Fibroblast of skin of left biceps (primary cell): Measurements from ENCODE around the gene RFTN1.

Experiments used
- DNase-seq, 2 experiments: peaks; one replicate each; pipeline ENCODE4 v3.0.0-alpha.2; 2013; ENCODE audit warnings: low read depth in 2 of 2

The RFTN1 gene

DNA sequence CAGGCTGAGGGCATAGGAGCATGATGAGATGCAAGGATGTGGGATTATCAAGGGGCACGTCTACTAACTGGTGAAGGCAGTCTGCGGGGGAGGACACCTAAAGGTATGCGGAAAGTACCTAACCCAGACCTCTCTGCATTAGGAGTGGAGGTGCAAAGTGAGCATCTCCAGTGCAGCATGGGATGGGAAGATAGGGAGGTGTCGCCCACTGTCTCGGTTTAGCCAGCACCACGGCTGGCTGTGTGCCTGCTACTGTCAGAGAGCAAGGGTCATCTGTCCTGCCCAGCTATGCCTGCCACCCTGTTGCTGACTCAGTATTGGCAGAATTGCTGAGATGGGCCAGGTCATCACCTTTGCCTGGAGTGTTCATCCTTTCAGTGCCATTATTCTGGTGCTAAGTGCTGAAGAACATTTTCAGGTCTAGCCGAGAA lies 208.4 kb downstream of the RFTN1 start:
- DNase-seq = no peak

DNA sequence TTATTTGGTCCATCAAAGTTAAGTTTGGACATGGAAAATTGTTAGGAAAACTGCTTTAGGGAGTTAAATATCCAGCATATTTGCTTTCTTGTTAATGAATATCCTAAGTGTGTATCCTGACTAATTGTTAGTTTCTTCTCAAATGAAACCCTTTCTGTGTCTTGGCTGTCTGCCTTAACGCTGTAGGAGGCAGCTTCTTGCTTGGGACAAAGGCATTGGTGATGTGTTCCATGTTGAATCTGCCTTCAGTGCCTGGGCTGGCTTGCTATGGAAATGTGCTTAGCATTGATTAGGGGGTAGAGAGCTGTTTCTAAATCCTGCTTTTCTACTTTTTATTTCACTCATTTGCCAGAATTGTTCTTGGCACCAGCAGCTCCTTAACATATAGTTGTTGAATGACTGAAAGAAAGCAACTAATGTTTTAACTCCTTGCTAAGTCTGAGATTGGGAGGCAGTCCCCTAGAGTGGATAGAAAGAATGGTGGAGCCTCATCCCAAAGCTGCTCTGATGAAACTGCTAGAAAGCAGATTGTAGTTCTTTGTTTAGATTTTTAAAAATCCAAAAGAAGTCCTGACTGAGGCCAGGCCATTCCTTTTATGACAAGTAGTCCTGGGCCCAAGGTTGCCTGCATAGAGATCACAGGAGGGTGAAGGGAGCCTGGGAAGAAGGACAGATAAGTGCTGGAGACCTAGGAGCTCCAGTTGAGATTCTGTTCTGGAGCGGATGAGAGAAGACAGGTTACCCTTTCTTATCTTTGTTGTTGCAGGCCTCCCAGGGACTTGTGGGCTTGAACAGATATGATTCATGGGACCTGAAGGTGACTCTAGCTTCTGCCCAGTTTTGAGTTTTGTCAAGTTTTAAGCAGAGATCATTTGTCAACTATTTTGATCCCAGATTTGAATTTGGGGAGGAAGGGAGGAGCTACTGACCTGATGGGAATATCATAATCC lies 209.2 kb downstream of the RFTN1 start:
- DNase-seq = no peak

DNA sequence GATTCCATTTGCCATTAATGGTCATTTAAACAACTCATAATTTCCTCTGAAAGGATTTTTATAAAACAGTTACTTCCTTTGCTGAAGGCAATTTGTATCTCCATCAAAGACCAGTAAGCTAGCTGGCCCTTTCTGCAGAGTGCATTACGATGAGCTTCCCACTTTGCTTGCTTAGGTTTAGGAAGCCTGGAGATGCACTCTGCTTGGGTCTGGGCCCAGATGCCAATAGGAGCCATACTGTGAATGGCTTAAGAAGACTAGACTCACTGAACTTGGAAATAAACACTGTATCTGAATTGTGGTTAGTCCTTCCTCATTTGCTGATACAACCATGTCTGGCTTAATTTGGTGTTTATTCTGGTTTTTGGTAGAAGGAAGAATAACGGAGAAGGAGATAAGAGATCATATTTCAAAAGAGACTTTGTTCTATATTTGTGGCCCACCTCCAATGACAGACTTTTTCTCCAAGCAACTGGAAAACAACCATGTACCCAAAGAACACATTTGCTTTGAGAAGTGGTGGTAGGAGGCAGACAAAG lies 210.4 kb downstream of the RFTN1 start:
- DNase-seq = no peak

DNA sequence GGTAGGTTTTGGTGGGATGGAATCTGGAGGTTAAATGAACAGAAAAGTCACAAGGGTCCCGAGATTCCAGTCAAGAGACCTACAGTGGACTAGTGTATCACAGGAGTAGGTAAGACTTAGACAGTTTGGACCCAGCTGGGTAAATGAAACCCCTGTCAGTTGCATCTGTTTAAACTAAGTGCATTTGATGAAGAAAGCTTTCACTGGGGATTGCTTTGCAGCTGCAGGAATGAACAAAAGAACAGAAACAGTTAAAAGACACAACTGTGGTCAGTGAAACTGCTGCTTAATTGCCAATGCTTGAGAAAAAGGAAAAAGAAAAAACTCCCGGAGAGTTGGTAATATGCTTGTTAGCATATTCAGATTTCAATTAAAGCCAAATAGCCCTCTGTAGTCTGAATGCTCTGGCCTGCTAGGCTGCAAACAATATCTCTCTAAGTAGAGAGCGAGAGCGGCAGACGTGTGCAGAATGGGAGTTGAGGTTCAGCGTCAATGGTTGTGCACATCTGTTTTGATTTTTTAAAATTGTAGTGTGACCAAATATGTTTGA lies 211.3 kb downstream of the RFTN1 start:
- no peak for DNase-seq

DNA sequence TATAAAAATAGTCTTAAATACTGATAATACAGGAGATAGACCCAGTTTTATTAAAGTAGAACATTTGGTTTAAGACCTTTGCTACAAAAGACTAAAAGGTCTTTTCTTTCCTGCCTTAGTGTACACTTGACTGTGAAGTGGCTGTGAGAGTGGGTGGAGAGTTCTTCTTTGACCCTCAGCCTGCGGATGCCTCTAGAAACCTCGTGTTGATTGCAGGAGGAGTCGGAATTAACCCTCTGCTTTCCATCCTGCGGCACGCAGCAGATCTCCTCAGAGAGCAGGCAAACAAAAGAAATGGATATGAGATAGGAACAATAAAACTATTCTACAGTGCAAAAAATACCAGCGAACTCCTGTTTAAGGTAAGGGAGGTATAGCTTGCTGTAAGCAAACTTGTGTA lies 212.0 kb downstream of the RFTN1 start:
- DNase-seq = no peak

DNA sequence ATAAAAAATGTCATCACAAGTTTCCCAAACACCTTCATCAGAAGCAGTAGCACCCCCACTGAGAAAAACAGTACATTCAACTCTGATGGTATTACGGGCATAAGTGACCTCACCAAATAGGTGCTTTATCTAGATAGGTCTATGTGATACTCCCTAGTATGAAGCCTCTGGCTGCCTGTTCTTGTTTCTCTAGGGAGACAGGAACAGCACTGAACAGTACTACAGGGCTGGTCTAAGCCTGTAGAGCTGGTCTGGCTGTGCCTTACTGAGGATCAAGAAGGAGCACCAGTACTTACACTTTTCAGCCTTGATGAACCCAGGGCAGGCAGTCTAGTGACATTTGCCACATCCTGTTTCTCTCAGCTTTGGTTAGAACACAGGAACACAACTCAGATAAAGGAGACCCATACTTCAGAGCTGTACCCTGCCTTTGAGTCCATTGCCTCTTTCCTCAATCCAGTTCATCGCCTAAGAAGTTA lies 212.6 kb downstream of the RFTN1 start:
- no peak for DNase-seq

DNA sequence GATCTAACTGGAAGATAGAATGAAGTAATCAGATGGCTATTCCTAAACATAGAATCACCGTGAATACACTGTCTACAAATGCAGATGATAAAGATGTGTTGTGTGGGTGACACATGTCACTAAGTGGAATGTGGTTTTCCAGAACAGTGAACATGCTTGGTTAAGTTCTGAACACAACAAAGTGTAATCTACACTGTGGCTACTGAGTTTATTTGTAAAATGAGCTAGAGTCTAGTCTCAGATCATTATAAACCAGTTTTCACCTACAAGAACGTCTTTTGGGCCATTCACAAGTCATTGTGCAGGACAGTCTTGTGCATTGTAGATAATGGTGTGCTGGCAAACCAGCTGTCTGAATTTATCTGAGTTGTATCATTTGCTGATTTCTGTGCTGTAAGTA lies 213.2 kb downstream of the RFTN1 start:
- no peak for DNase-seq

DNA sequence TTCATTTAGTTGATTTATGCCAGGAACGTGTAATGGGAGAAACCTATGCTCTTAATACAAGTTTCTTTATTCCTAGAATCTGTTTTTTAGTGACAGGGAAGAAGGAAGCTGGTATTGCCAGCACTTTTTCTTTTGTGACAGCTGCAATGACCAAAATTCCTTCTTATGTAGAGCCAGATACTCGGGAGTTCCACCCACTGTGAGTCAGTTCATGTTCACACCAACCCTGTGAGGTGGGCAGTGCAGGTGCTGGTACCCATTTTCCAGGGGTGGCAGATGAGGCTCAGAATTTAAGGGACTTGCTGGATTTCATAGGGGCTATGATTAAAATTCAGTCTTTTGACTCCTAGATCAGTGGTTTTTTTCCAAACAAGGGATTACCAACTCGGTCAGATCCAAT lies 213.8 kb downstream of the RFTN1 start:
- DNase-seq = no peak

DNA sequence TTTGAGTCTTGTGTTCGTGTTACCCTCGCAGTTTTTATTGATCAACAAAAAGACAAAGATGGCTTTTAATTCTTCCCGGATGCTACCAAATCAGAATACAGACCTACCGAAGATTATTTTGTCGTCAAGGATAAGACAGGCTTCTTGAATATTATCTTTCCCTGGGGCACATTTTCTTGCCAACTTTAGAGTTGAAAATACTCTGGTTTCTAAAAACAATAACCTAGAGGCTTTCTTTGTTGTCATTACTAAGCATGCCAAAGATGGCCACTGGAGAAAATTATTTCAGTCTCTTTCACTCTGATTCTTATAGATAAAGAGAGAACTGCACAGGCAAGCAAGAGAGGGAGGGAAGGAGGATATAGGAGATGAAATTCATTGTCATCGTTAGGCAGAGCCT lies 214.6 kb downstream of the RFTN1 start:
- no peak for DNase-seq

DNA sequence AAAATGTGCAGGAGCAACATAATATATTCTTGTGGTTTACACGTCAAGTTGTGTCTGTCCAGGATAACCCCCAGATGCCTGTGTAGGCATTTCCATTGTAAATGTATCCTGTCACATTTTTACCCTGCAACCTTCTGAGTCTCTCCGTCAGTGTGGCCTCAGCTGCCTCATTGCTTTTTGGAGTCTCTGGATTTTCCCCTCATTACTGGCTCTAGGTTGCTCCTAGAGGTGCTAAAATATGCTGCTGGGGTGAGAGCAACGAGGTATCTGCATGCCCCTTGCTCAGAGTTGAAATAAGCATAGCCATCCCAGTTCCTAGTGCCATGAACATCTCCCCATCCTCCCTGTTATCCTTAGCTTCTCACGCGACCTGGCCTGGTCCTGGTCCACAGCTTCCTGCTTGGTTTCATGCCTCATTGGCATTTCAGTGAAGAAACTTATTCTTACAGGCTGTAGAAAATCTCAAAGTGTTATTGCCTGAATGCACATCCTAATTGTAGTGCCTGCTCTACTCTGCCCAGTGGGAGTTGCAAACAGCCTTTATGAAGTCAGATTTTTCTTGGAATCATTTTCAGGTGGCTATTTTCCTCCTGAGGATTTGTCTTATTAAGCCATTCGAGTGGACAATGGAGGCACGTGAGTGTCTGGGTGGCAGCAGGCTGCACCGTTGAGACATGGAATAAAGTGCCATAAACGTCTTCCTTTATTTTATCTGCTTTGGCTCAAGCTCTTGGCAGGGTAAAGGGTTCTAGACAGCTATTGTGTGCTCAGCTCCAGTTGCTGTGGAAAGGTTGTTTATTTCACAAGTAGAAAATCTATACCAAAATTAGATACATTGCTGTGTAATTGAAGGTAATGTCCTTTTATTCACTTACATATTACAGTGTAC lies 215.3 kb downstream of the RFTN1 start:
- DNase-seq = no peak

DNA sequence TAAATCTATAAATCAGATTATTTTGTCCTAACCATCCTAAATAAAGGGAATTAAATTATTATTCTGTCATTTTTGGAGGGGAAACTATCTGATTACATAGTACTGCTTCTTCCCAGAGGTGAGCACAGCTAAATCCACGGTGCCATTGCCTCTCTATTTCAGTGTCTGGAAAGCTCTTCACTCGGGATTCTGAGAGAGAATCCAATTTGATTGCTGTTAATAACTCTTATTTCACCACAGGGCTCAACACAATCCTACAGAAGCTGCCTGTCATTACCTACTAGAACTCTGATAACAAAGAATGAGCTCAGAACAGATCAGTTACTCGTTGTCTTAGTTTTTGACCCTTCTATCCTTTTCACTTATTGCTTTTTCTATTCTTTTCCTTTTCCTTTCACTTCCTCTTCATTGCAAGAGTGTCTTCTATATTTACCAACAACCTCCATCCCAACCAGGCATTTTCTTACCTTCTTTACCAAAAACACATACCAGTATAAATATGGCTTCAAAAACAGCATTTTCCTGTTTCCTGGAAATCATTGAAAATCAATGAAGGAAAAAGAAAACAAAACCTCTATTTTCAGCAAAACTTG lies 218.1 kb downstream of the RFTN1 start:
- no peak for DNase-seq

DNA sequence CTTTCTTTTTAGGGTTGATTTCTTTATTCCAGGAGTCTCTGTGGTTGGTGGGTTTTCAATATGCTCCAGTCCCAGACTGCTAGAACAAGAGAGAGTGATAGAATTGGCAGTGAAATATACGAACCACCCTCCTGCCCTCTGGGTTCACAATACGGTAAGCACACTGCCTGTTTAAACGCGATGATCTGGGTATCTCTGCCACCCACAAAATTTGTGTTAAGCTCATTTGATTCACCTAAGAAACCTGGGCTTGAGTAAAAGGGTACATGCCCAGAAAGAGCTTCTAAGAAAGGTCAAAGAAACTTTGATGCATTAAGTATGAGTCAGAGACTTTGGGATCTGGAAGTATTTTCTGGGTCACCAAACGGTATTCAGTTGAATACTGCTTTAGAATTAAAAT lies 218.7 kb downstream of the RFTN1 start:
- no peak for DNase-seq

DNA sequence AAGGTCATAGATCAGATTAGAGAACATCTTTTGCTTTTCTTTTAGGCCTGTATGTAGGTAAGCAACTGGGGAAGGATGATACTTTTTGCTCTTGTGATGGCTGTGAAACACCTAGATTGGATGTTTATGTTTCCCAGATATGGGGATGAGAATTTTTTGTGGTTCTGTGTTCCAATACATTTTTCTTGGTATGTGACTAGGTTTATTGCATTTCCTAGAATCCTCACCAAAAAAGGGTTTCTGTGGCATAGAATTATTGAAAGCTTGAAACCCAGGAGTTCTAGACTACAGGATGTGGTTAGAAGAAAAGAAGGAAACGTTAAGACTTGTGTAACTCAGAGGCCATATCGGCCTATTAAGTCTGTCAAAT lies 222.7 kb downstream of the RFTN1 start:
- DNase-seq = no peak

DNA sequence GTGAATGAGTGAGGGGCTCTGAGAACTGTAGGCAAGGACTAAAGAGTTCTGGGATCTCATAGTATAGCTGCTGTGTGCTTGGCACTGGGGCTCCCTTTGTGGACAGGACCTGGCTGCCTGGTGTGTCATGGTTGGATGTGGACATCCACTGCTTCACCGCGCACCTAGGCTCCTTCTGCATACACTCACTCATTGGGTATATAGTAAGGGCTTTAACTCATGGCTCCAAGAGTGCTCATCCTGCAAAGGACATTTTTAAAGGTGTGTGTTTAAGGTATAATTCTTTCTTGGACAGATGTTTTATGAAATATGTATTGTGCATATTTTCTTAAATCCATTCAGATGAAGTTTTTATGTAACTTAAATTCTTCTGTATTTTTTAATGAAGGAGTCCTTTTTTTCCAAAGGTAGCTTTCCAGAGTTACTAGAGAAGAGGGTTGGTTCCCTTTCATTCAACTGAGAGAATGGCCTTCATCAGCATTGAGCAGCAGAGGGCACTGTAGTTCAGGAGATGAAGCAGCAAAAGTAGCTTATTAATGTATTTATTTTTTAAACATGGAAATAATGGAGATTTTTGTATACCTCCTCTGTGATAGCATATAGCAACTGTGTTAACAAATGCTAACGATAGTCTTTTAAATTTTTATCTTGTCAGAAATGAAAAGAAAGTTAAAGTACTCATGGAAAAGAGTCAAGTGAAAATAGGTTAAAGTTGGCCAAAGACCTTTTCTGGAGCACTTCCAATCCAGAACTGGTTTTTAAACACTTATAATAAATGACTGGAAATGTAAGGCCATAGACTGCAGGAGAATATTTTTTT lies 223.3 kb downstream of the RFTN1 start:
- DNase-seq = no peak

DNA sequence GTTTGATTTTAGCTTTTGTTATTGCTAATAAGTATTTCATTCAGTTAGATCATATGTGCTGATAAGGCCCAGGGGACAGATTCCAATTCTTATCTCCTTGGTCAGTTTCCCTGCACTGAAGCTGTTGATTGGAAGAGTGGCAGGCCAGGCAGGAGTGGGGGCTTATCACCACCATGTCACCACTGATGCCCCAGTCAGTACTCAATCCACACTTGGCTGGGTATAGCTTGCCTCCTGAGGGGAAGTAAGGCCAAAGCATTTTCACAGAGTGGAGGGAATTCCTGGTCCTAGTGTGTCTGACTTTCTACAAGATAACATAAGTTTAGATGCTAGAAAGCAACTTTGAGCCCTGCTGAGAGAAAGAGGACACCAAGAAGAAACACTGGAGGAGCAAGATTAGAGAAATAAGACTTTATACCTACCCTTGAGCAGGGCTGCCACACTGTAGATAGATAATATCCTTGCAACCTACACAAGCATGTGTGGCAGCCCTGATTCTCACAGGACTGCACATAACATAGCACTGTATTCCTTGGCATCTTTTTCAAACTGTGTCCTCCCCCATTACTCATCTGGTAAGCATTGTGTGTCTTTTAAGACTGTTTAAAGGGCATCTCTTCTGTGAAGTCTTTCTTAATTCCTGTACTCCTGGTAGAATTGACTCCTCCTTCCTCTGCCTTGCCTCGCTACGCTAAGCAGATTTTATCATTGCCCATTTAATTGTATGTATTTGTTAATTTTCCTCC lies 224.2 kb downstream of the RFTN1 start:
- no peak for DNase-seq

DNA sequence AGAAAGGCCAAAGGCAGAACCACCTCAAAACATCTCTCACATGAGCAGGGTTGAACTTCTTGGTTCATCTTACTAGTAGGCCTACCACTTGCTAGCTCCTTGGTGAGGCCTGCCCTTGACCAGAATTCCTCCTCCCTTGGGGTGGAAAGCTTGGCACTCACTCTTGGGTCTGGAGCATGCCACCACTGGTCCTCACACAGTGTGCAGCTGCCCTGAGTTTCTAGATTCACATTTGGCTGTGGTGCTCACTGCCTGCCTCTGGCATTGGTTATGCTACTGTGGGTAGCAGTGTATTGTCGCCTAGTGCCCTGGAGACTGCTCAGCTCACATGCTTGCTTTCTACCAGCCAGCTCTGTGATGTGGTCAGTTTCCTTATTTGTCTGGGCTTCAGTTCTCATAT lies 224.8 kb downstream of the RFTN1 start:
- no peak for DNase-seq

DNA sequence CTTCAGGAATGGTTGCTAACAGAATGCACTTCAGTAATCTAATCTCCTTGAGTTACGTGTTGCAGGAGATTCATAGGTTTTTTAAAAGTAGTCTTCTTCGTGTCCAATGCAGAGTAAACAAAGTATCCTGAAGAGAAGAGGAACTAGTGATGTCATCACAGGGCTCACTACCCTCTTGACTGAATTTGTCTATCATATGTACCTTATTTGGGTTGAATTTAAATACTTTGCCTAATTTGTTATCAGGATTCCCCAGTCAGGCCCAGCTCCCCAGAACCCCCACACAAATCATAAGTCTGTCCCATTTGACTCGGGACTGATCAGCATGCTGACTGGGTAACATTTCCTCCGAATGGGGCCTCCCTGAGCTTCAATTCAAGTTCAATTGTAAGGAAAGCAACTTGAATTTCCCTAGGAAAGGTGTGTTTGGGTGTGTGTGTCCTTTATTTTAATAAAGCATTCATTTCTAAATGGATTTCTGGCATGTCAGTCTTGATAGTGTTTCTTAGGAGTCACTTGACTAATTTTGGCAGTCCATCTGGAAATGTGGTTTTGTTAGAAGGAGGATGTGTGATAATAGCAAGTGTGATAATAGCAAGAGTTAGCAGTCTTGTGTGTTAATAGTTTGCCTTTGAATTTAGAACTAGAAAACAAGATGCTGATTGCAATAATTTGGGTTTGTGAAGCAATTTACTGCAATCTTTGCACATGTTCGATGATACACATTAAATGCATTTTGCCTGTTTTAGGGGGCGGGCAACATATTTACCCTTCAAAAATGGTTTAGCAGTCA lies 226.6 kb downstream of the RFTN1 start:
- no peak for DNase-seq

DNA sequence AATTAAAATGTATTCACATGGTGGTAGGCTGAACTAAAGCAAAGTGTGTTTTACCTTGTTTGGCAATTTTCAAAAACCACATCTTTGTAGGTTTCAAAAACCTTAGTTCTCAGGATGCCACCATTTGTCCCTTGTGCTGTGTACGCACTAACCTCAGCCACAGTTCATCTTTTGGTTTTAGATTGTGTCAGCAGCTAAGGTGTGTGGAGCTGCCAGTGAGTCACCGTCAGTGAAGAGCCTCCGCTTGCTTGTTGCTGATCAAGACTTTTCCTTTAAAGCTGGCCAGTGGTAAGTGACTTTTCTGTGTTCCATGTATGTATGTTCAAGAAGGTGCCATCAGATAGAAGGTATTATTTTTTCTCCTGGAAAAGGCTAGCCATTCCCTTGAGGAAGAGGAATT lies 227.3 kb downstream of the RFTN1 start:
- no peak for DNase-seq

DNA sequence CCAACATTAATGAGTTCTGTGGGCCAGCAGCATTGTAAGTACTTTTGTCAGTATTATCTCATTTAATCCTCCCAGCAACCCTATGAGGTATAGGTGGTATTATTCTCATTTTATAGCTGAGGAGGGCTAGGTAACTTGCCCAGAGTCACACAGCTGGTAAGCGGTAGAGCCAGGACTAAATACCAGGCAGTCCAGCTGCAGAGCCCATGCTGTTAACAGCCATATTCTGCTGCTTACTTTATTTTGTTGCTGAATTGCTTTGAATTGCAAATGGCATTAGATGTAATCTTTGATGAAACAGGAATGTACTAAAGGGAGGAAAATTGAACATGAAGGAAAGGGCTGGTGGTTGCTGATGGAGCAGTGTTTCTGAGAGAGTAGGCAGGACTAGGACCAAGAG lies 228.9 kb downstream of the RFTN1 start:
- no peak for DNase-seq
